HEK293 (cell line): ENCODE results near the gene OR6K6.

Source experiments
- CTCF ChIA-PET: fragments of 350-600 bp; formaldehyde crosslinking; extraction: SDS; loops from one replicate; lab custom pipeline; 2021; ENCODE audit warnings: antibody characterized with exemption; lab: Yijun Ruan, JAX
- POLR2A ChIA-PET: fragments of 300-600 bp; formaldehyde crosslinking; extraction: SDS; loops from one replicate; lab custom pipeline; 2020; ENCODE audit warnings: antibody characterized with exemption, inconsistent platforms; lab: Yijun Ruan, JAX
- H3K27ac ChIP-seq: fragments of 200-500 bp; sonication (Bioruptor generic); 2 replicates; pipeline ENCODE4 v1.5.1; 2014; ENCODE audit warnings: low read depth, low read length, control low read depth, inconsistent platforms; ENCODE audit errors: extremely low read depth
- H3K36me3 ChIP-seq, 2 experiments: fragments of 200-500 bp in 1 of 2; sonication (Bioruptor generic) in 1 of 2; 1 replicate in 1 of 2; 2 replicates in 1 of 2; pipeline ENCODE4 v1.5.1; 2014 to 2017; ENCODE audit warnings: inconsistent platforms in 2 of 2, low read length in 2 of 2; ENCODE audit not compliant: control insufficient read depth in 2 of 2, insufficient read depth in 1 of 2
- H3K4me1 ChIP-seq: fragments of 200-500 bp; sonication (Bioruptor generic); 2 replicates; pipeline ENCODE4 v1.5.1; 2014; ENCODE audit warnings: mild to moderate bottlenecking, low read length, inconsistent platforms; ENCODE audit not compliant: control insufficient read depth, insufficient read depth
- H3K4me3 ChIP-seq: 2 replicates; pipeline ENCODE4 v1.5.1; 2011; ENCODE audit warnings: low read depth, mild to moderate bottlenecking, control low read depth, low read length, moderate library complexity
- H3K9me3 ChIP-seq: fragments of 200-500 bp; sonication (Bioruptor generic); 2 replicates; pipeline ENCODE4 v1.5.1; 2014; ENCODE audit warnings: low read depth, low read length, inconsistent platforms; ENCODE audit not compliant: control insufficient read depth, insufficient read depth
- HIC1 ChIP-seq: fragments of 450-650 bp; formaldehyde crosslinking; IDR thresholded peaks from 2 replicates; pipeline ENCODE4 v1.5.1; 2016; ENCODE audit warnings: missing biosample characterization, missing genetic modification characterization
- KLF7 ChIP-seq: fragments of 450-650 bp; formaldehyde crosslinking; IDR thresholded peaks from 2 replicates; pipeline ENCODE4 v1.5.1; 2016; ENCODE audit warnings: missing biosample characterization, missing genetic modification characterization, borderline replicate concordance
- PRDM2 ChIP-seq: fragments of 450-650 bp; formaldehyde crosslinking; IDR thresholded peaks from 2 replicates; pipeline ENCODE4 v1.5.1; 2016; ENCODE audit warnings: missing biosample characterization, missing genetic modification characterization, borderline replicate concordance
- REPIN1 ChIP-seq: fragments of 450-650 bp; formaldehyde crosslinking; IDR thresholded peaks from 2 replicates; pipeline ENCODE4 v1.5.1; 2017; ENCODE audit warnings: missing biosample characterization, missing genetic modification characterization, low read depth
- YY2 ChIP-seq: fragments of 450-650 bp; formaldehyde crosslinking; IDR thresholded peaks from 2 replicates; pipeline ENCODE4 v1.5.1; 2016; ENCODE audit warnings: missing biosample characterization, missing genetic modification characterization
- ZBTB7A ChIP-seq: fragments of 450-650 bp; formaldehyde crosslinking; IDR thresholded peaks from 2 replicates; pipeline ENCODE4 v1.5.1; 2016; ENCODE audit warnings: low read depth, missing biosample characterization, missing genetic modification characterization
- ZBTB8A ChIP-seq: fragments of 450-650 bp; formaldehyde crosslinking; IDR thresholded peaks from 2 replicates; pipeline ENCODE4 v1.5.1; 2016; ENCODE audit warnings: missing biosample characterization, missing genetic modification characterization
- ZFHX2 ChIP-seq: fragments of 450-650 bp; formaldehyde crosslinking; conservative IDR thresholded peaks from 2 replicates; pipeline ENCODE4 v1.5.1; 2016; ENCODE audit warnings: missing biosample characterization, missing genetic modification characterization
- ZNF121 ChIP-seq: fragments of 450-650 bp; formaldehyde crosslinking; IDR thresholded peaks from 2 replicates; pipeline ENCODE4 v1.5.1; 2016; ENCODE audit warnings: missing biosample characterization, missing genetic modification characterization
- ZNF324 ChIP-seq: fragments of 450-650 bp; formaldehyde crosslinking; IDR thresholded peaks from 2 replicates; pipeline ENCODE4 v1.5.1; 2016; ENCODE audit warnings: missing biosample characterization, missing genetic modification characterization
- ZNF394 ChIP-seq: fragments of 450-650 bp; formaldehyde crosslinking; IDR thresholded peaks from 2 replicates; pipeline ENCODE4 v1.5.1; 2016; ENCODE audit warnings: missing biosample characterization, missing genetic modification characterization, mild to moderate bottlenecking, moderate library complexity, borderline replicate concordance
- ZNF623 ChIP-seq: fragments of 450-650 bp; formaldehyde crosslinking; IDR thresholded peaks from 2 replicates; pipeline ENCODE4 v1.5.1; 2016; ENCODE audit warnings: missing biosample characterization, missing genetic modification characterization
- ZNF624 ChIP-seq: fragments of 450-650 bp; formaldehyde crosslinking; IDR thresholded peaks from 2 replicates; pipeline ENCODE4 v1.5.1; 2017; ENCODE audit warnings: missing biosample characterization, missing genetic modification characterization
- ZNF747 ChIP-seq: fragments of 450-650 bp; formaldehyde crosslinking; IDR thresholded peaks from 2 replicates; pipeline ENCODE4 v1.5.1; 2016; ENCODE audit warnings: missing biosample characterization, missing genetic modification characterization
- ZNF776 ChIP-seq: fragments of 450-650 bp; formaldehyde crosslinking; IDR thresholded peaks from 2 replicates; pipeline ENCODE4 v1.5.0; 2017; ENCODE audit warnings: missing biosample characterization, missing genetic modification characterization, borderline replicate concordance
- ZSCAN18 ChIP-seq: fragments of 450-650 bp; formaldehyde crosslinking; IDR thresholded peaks from 2 replicates; pipeline ENCODE4 v1.5.1; 2016; ENCODE audit warnings: missing biosample characterization, missing genetic modification characterization
- ZSCAN30 ChIP-seq: fragments of 450-650 bp; IDR thresholded peaks from 2 replicates; pipeline ENCODE4 v1.5.1; 2018; ENCODE audit warnings: missing biosample characterization, mild to moderate bottlenecking, missing genetic modification characterization, moderate library complexity

OR6K6 gene

GRCh38 chr1:158735848-158736247 lies 18.7 kb upstream of the OR6K6 start:
- no peaks in the 10 kb centered on the region for H3K36me3 ChIP-seq
- ChIA-PET POLR2A (no interaction called here), CTCF (no interaction called here)
- H3K4me3 ChIP-seq = no peak overlapping the region
- no peaks in the 10 kb centered on the region for H3K9me3 ChIP-seq
- TF ChIP-seq HIC1 (tag by site-specific recombination) = no peak
- H3K27ac ChIP-seq = no peak overlapping the region
- no peaks in the 10 kb centered on the region for H3K4me1 ChIP-seq

- H3K4me3 ChIP-seq = no peak overlapping the region
- no peak overlapping the region for H3K27ac ChIP-seq
- H3K4me1 ChIP-seq = no peaks in the 10 kb centered on the region
- ChIA-PET CTCF (no interaction called here), POLR2A (no interaction called here)
- H3K36me3 ChIP-seq = no peaks in the 10 kb centered on the region
- no peaks in the 10 kb centered on the region for H3K9me3 ChIP-seq
- TF ChIP-seq ZSCAN18 (no peak), ZFHX2 (tag by site-specific recombination) (no peak)
These were observed 2.3 kb upstream of the OR6K6 start for GRCh38 chr1:158752155-158752712.

GRCh38 chr1:158771950-158772866 lies 17.7 kb downstream of the OR6K6 start, which contains the start of gene OR6N1:
TSS of gene OR6N1 (minus strand) at chr1:158772195. CDS start at chr1:158766682, 5,513 bp downstream.
- Histone ChIP-seq H3K27ac (no peak within 1 kb of the TSS), H3K4me1 (no peaks in the 10 kb centered on the region), H3K4me3 (no peak within 1 kb of the TSS), H3K36me3 (no peaks in the 10 kb centered on the region), H3K9me3 (no peaks in the 10 kb centered on the region)
- POLR2A ChIA-PET = no interaction called here
- CTCF ChIA-PET = no interaction called here
- TF ChIP-seq ZNF623 (tag by site-specific recombination) (no peak), ZBTB7A (no peak), ZNF324 (tag by site-specific recombination) (no peak), REPIN1 (tag by site-specific recombination) (no peak), ZNF121 (tag by site-specific recombination) (no peak), ZNF776 (tag by site-specific recombination) (no peak), KLF7 (tag by site-specific recombination) (no peak)

- ChIA-PET POLR2A (no interaction called here), CTCF (no interaction called here)
- Histone ChIP-seq H3K36me3 (no peaks in the 10 kb centered on the region), H3K4me3 (no peak within 1 kb of the TSS), H3K4me1 (no peaks in the 10 kb centered on the region), H3K27ac (no peak within 1 kb of the TSS), H3K9me3 (no peaks in the 10 kb centered on the region)
- no peak for TF ChIP-seq ZNF394
- TF ChIP-seq ZNF624 = no peak
- no peak for TF ChIP-seq ZNF747 (tag by site-specific recombination)
- TF ChIP-seq PRDM2 (tag by site-specific recombination) = no peak
- TF ChIP-seq ZBTB8A (tag by site-specific recombination) = no peak
- no peak for TF ChIP-seq YY2 (tag by site-specific recombination)
- no peak for TF ChIP-seq ZSCAN30 (tag by site-specific recombination)
These were observed 26.6 kb downstream of the OR6K6 start, which contains the start of gene OR6N2 for GRCh38 chr1:158781104-158781503. TSS of gene OR6N2 (minus strand) at chr1:158781204. CDS start at chr1:158777635, 3,569 bp downstream.
